ENCODE data around the gene ACMSD.

DNA sequence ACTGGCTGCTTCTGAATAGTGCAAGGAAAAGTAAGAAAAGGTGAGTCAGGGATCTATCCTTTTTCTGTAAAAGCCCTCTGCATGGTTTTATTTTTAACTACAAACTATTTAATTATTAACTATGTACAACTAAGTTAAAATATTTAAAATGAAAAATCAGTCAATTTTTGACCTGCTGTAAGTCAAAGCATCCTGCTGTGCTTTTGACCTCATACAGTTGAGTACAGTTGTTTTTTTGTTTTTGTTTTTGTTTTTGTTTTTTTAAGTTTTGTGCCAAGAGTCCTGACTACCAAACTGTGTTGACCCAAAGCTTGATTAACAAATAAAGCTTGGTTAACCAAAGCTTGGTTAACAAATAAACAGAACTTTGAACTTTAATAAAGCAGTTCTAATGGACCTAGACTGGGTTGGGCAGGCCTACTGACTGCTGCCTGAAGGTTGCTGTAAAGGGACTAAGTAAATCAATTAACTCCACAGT lies at the start of gene ACMSD:
- TF ChIP-seq, protein P1, sequence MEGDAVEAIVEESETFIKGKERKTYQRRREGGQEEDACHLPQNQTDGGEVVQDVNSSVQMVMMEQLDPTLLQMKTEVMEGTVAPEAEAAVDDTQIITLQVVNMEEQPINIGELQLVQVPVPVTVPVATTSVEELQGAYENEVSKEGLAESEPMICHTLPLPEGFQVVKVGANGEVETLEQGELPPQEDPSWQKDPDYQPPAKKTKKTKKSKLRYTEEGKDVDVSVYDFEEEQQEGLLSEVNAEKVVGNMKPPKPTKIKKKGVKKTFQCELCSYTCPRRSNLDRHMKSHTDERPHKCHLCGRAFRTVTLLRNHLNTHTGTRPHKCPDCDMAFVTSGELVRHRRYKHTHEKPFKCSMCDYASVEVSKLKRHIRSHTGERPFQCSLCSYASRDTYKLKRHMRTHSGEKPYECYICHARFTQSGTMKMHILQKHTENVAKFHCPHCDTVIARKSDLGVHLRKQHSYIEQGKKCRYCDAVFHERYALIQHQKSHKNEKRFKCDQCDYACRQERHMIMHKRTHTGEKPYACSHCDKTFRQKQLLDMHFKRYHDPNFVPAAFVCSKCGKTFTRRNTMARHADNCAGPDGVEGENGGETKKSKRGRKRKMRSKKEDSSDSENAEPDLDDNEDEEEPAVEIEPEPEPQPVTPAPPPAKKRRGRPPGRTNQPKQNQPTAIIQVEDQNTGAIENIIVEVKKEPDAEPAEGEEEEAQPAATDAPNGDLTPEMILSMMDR (IDR thresholded peaks at IDR 0.05): no peak
- no peak for TF ChIP-seq POLR2A (IDR thresholded peaks at IDR 0.05)

Data from lower leg skin (tissue), 3 donors.